A375 (cell line): ENCODE data around the gene ZNF84. TPM values are rescaled to one million over a fixed set of nuclear protein-coding genes. Genes with fewer than 3 reads are reported as not detected.

Source experiments
- small RNA-seq: library from RNA; depleted of rRNA; stranded (forward); fragments of <200 nt; gene quantifications from one replicate; pipeline ENCODE3, GENCODE V24; 2014
- total RNA-seq: library from RNA; depleted of rRNA; stranded (reverse); fragments of >200 nt; shearing (Covaris generic); gene quantifications from 2 replicates; pipeline ENCODE4 v1.2.3, GENCODE V29; 2014; rRNA removed

Gene ZNF84
- 19.8 and 20.4 TPM in 2 replicates for total RNA-seq

DNA sequence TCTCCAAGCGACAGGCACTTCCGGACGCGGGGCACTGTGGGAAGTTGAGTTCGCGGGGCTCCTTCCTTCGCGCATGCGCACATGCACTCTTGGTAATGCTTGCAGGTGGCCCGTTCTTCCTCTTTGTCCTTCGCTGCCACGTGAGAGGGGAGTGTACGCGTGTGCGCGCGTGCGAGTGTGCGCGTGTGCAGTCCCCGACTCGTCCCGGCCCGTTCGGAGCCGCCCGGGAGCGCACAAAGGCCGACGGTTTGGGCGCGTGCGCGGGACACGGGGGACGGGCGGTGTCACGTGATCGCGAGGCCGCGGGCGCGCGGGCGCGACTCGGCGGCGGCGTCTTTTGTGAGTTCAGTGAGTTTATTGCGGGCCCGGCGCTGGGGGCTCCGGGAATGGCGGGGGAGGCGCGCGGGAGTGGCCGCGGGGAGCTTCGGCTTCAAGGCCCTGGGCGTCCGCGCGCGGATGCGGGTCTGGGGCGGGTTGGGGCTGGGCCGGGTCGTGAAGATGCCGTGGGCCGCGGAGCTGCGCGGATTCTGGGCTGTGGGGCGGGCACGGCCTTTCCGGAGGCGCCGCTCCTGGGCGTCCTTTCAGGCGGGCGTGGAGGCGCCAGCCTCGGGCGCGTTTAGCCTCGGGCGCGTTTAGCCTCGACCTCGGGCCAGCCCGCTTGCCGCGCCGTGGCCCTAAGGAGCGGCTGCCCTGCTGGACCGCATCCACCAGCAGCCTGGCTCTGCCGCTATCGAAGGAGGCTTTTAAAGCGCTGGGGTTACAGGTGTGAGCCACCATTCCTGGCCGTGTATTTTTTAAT is at the start of gene ZNF84:
Gene ZNF84 (plus strand): TSS at position 303 of the 799 bp plus-strand sequence. CDS start 3,959 bp downstream, outside the sequence.

DNA sequence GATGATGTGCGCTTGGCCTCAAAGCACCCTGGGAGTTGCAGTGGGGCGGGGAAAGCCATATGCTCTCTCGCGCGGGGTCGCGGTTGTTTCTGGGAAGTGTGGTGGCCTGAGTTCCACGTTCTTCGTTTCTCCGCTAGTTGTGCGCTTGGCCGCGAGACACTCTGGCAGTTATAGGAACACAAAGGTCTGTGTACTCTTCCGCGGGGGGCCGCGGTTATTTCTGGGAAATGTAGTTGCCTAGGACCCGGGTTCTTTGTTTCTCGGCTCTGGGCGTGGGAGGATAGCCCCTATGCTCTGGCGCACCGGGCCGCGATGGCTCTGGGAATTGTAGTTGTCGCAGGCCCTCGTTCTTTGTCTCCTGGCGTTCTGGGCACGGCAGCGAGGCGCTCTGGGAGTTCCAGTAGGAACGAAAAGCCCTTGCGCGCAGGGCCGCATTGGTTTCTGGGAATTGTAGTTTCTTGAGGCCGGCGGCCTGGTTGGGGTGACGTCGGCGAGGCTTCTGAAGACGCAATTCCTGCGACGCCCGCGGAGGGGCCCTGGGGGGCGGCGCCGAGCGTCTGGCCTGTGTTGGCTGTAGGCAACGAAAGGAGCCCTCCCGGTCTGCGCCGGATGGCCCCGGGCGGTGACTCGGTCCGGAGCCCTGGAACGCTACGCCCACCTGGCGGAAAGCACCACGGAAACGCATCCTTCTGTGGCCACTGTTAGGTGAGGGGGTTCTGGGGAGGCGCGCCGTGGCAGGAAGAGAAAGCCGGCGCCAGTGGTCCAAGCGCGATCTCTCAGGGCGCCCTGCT is 43.3 kb downstream of the ZNF84 start, which contains the start of gene ZNF140:
Gene ZNF140 (plus strand): TSS at position 556 of the 791 bp plus-strand sequence. CDS start 398 bp downstream, outside the sequence.

Small RNAs within 50 kb of the gene (small RNA-seq; reads per million reads assigned to genes)
- 0.33 reads per million for gene RNU4ATAC12P

Other genes starting within 250 kb of the ZNF84 start
- 74.9 and 86.3 TPM in 2 replicates for gene GOLGA3, start 208.6 kb upstream of the ZNF84 start, total RNA-seq
- 17.1 and 20.9 TPM in 2 replicates for gene CHFR, start 149.9 kb upstream of the ZNF84 start, total RNA-seq
- 5.6 and 6.3 TPM in 2 replicates for gene ZNF605, start 81.2 kb upstream of the ZNF84 start, total RNA-seq
- 27.5 and 37.6 TPM in 2 replicates for gene ZNF26, start 51.1 kb upstream of the ZNF84 start, total RNA-seq
- 12.3 and 14.7 TPM in 2 replicates for gene ZNF140, start 43.4 kb downstream of the ZNF84 start, total RNA-seq
- 1.1 and 1.4 TPM in 2 replicates for gene ZNF891, start 92.8 kb downstream of the ZNF84 start, total RNA-seq
- 1.2 and 3.5 TPM in 2 replicates for gene ZNF10, start 93.1 kb downstream of the ZNF84 start, total RNA-seq
- 15.6 and 18.6 TPM in 2 replicates for gene ZNF268, start 144.0 kb downstream of the ZNF84 start, total RNA-seq
- gene ANHX, start 198.4 kb downstream of the ZNF84 start, total RNA-seq: not detected in 2 replicates